NCI-H345 treated with DMSO at 0.1 percent for 48 hours (cell line): ENCODE results near the gene NBPF11.
"Not testable (repeated sequence)": the region's sequence is repeated elsewhere in the genome, so short reads cannot be mapped to it uniquely, and the experiment has no call there.

Experiments
- DNase-seq: peaks from one replicate; lab custom pipeline; 2025; ENCODE audit not compliant: unreplicated experiment; lab: John Stamatoyannopoulos, UW

Gene NBPF11, protein sequence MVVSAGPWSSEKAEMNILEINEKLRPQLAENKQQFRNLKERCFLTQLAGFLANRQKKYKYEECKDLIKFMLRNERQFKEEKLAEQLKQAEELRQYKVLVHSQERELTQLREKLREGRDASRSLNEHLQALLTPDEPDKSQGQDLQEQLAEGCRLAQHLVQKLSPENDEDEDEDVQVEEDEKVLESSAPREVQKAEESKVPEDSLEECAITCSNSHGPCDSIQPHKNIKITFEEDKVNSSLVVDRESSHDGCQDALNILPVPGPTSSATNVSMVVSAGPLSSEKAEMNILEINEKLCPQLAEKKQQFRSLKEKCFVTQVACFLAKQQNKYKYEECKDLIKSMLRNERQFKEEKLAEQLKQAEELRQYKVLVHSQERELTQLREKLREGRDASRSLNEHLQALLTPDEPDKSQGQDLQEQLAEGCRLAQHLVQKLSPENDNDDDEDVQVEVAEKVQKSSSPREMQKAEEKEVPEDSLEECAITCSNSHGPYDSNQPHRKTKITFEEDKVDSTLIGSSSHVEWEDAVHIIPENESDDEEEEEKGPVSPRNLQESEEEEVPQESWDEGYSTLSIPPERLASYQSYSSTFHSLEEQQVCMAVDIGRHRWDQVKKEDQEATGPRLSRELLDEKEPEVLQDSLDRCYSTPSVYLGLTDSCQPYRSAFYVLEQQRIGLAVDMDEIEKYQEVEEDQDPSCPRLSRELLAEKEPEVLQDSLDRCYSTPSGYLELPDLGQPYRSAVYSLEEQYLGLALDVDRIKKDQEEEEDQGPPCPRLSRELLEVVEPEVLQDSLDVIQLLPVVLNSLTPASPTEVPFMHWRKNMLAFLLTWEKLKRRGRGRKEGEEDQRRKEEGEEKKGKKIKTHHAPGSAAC

GRCh38 chr1:148151911-148152656, at the start of gene NBPF11:
TSS of gene NBPF11 (minus strand) at chr1:148152281. CDS start at chr1:148127003, 25,278 bp downstream.
- DNase-seq: peak; percentile 89

- not testable (repeated sequence) for DNase-seq
These were observed 45.3 kb upstream of the NBPF11 start for GRCh38 chr1:148197396-148197795.

GRCh38 chr1:148196949-148197348, 44.9 kb upstream of the NBPF11 start:
- not testable (repeated sequence) for DNase-seq

DNA sequence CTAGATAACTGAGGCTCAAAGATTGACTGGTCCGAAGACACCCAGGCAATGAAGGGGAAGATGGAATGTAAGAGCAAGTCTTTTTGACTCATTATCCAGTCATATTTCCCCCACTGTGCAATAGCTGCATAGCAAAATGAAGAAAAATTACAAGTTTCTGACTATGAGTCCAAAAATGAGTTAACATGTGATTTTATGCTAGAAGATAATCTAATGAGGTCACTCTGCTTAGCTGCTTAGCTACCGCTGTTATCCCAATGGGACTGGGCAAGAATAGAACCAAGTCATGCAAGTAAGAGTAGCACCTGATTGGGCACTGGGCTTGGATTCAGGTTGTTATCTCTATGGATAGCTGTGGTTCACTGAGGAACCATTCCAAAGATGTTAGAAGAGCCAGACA, 43.0 kb upstream of the NBPF11 start:
- not testable (repeated sequence) for DNase-seq

- DNase-seq: not testable (repeated sequence)
These were observed 36.7 kb upstream of the NBPF11 start for GRCh38 chr1:148188768-148189167.

DNA sequence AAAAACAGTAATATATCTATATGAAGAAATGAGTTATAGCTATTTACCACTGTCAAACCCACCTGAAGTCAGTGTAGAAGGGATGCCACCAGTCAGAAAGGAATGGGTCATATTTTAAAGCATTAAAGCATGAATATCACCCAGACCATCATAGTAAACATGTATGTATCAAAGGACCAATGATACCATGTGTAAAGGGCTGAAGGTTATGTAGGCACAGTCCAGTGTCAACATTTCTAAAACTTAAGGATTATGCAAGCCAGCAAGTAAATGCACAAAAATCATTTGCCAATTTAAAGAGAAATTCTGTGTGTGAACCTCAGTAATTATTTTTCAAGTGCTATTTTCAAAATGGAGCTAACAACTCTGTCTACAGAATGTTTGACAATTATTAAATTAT, 26.6 kb upstream of the NBPF11 start:
- not testable (repeated sequence) for DNase-seq

GRCh38 chr1:148175414-148175813, 23.3 kb upstream of the NBPF11 start:
- not testable (repeated sequence) for DNase-seq

DNA sequence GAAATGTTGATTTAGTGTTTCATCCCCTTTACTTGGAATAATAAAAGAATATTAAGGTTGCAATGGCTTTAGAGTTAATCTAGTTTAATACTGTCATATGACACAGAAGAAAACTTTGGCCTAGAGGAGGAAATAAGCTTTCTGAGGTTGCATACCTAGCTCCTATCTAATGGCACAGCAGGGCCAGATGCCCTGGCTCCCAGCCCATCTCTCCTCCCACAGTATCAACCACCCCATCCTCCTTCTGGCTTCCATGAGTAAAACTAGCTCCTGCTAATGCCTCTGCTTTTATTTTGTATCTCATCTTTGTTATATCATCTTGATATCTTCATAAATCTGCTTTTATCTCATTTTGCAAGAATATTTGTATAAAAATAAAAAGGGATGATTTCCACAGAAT, 19.9 kb upstream of the NBPF11 start:
- not testable (repeated sequence) for DNase-seq

DNA sequence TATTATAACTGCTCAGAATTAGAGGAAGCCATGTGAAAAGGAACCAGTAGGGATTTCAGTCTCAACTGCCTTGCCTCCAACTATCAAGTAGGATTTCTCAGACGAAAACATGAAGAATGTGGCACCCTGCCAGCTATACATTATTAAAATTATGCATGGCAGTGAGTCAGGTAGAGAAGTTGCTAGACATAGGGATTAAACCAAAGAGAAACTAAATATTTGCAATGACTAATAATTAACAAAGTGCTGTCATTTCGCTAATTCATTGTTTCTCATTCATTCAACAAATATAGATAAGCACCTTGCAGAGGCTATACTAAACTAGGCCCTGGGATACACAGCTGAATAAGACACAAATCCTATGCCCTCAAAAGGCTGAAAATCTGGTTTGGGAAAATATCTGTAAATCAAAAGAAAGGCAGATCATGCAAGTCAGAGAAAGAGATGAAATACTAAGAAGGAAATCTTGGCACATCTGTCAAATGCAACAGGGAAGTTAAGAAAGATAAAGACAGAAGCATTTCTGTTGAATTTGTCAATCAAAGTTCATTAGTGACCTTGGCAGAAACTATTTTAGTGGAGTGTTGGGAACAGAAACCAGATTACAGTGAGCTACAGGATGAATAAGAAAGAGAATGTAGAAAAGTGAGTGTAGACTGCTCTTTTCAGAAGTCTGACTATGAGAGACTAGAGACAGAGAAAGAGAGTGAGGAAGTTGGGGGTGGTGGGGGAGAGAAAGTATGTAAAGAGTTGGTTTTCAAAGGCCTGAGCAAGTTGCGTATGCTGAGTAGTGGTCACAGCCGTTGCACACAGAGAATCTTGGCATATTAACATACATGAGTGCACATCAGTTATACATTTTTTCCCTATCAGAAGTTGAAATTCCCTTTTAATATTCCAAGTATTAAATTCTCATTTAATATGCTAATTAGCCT, 14.7 kb upstream of the NBPF11 start:
- no peak for DNase-seq

GRCh38 chr1:148162363-148162762, 10.3 kb upstream of the NBPF11 start:
- DNase-seq: no peak

DNA sequence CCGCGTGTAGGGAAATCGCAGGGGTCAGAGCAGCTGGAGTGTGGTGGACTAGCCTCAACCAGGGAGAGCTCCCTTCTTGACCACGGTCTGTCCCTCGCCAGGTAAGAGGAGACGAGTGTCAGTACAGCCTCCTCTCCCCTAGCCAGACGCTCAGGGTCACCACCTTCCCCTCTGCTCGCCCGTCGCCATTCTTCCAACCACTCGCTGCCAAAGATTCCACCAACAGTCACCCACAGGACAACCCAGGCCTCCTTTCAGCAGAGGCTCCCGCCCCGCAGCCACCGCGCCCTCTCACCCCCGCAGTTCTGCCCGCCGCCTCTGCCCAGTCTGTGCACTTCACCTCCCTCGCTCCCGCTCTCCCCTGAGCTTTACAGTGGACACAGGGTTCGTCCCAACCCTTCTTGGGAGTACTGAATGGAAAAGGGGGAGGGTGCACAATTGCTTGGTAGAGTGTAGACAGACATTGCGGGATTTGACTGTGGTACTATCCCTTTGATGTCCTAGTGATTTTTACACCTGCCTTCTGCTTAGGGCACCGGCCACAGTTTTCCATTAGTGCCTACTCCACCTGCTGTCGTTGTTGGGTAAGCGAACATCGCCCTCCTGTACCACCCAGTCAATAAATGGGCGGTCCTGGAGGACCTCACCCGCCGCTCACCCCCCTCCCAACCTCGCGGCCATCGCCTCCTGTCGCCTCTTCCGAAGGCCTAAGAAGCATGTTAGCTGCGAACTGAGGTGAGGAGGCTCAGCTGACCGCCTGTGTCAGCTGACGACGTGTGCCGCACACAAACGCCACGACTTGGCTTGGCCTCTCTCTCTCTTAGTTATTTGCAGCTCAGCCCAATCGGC, 9.2 kb upstream of the NBPF11 start:
- DNase-seq: no peak

GRCh38 chr1:148160343-148161052, 8.4 kb upstream of the NBPF11 start:
- no peak for DNase-seq

DNA sequence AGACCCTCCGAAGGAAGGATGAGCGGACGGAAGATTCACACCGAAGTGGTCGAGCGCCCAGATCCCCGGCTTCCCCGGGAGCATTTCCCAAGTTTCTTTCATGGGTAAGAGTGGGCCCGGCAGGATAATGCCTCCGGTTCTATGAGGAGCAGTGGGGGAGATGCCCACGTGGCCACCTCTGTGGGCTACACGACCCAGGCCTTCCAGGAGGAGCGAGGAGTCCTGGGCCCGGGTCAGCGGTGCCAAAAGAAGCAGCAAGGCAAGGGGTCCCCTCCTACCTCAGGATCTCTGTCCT, 7.9 kb upstream of the NBPF11 start:
- DNase-seq: no peak

DNA sequence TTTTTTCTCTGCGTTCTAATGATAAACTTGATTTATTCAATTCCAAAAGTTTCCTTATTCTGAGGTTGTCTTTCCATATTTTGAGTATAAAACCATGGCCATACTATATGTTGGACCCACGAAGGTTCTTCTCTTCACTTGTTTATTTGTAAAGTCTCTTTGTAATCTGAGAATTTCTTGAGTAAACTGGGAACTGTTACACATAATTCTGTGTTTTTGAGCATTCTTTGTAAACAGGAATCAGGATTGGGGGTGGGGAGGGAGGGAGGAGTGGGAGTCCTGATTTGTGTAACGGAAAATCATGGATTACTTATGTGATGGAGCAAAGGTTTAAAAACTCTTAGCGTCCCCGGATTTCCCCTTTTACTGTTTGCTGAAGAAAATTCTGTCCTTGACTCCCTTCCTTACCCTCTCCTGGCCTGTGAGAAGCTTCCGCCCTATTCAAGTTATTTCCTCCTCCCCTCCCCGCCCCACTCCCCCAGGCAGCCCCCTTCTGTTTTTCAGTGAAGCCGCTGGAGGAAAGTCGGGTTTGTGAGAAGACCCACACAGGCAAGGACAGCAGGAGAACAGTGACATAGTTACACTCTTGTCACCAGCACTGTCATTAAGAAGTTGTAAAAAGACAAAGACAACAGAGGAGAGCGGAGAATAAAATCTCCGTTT, 6.4 kb upstream of the NBPF11 start:
- DNase-seq: no peak

- DNase-seq: not testable (repeated sequence)
These were observed 5.7 kb upstream of the NBPF11 start for GRCh38 chr1:148157803-148158202.

GRCh38 chr1:148155494-148156275, 3.6 kb upstream of the NBPF11 start:
- DNase-seq: not testable (repeated sequence)

- DNase-seq: not testable (repeated sequence)
These were observed 714 bp upstream of the NBPF11 start for GRCh38 chr1:148152795-148153194.
